ENCODE results near the gene KRT9. TPM values are rescaled to one million over a fixed set of nuclear protein-coding genes. Genes with fewer than 3 reads are reported as not detected.
"Not testable (repeated sequence)": the region's sequence is repeated elsewhere in the genome, so short reads cannot be mapped to it uniquely, and the experiment has no call there.

KRT9 gene
- total and polyA plus RNA-seq, 12 donors: 0.14 to 2.1 (median 0.46) TPM; not detected in 8

- no peak for TF ChIP-seq CTCF (IDR thresholded peaks at IDR 0.05)
- no peak for TF ChIP-seq POLR2A (IDR thresholded peaks at IDR 0.05)
- intact Hi-C loops (cut with DNase I): no loop called here
- H3K4me3 ChIP-seq: no peak overlapping the region
- no peaks in the 10 kb centered on the region for H3K36me3 ChIP-seq (replicated peaks in 1 of 2)
- no peaks in the 10 kb centered on the region for H3K9me3 ChIP-seq (replicated peaks in 1 of 3)
- no peak overlapping the region for H3K27ac ChIP-seq
- no peaks in the 10 kb centered on the region for H3K27me3 ChIP-seq
- no peaks in the 10 kb centered on the region for H3K4me1 ChIP-seq (replicated peaks in 1 of 2)
- 64 to 75% (median 74%) methylated on average over 9 to 20 of the region's 20 CpGs for WGBS, 4 donors
- DNase-seq: no peak
These were observed 47.4 kb upstream of the KRT9 start for GRCh38 chr17:41619036-41619926.

- no peaks in the 10 kb centered on the region for H3K27me3 ChIP-seq
- H3K9me3 ChIP-seq (replicated peaks in 1 of 3): no peaks in the 10 kb centered on the region
- no peaks in the 10 kb centered on the region for H3K36me3 ChIP-seq (replicated peaks in 1 of 2)
- H3K4me3 ChIP-seq: no peak overlapping the region
- TF ChIP-seq CTCF (IDR thresholded peaks at IDR 0.05) (no peak), POLR2A (IDR thresholded peaks at IDR 0.05) (no peak)
- no peaks in the 10 kb centered on the region for H3K4me1 ChIP-seq (replicated peaks in 1 of 2)
- H3K27ac ChIP-seq: no peak overlapping the region
- intact Hi-C loops (cut with DNase I): no loop called here
- WGBS, 4 donors: 60 to 87% (median 75%) methylated on average over 4 to 13 of the region's 13 CpGs
- DNase-seq: no peak
These were observed 46.6 kb upstream of the KRT9 start for GRCh38 chr17:41618341-41619035.

GRCh38 chr17:41617698-41618097 is 45.8 kb upstream of the KRT9 start:
- H3K4me1 ChIP-seq (replicated peaks in 1 of 2): no peaks in the 10 kb centered on the region
- intact Hi-C loops (cut with DNase I): no loop called here
- no peak overlapping the region for H3K27ac ChIP-seq
- DNase-seq: no peak
- no peaks in the 10 kb centered on the region for H3K36me3 ChIP-seq (replicated peaks in 1 of 2)
- H3K4me3 ChIP-seq: no peak overlapping the region
- TF ChIP-seq CTCF (IDR thresholded peaks at IDR 0.05) (no peak), POLR2A (IDR thresholded peaks at IDR 0.05) (no peak)
- no peaks in the 10 kb centered on the region for H3K9me3 ChIP-seq (replicated peaks in 1 of 3)
- 65 to 73% (median 70%) methylated on average over 6 to 11 of the region's 11 CpGs for WGBS, 4 donors
- H3K27me3 ChIP-seq: no peaks in the 10 kb centered on the region

- Histone ChIP-seq H3K4me1 (replicated peaks in 1 of 2) (no peaks in the 10 kb centered on the region), H3K27ac (no peak overlapping the region), H3K9me3 (replicated peaks in 1 of 3) (no peaks in the 10 kb centered on the region), H3K36me3 (replicated peaks in 1 of 2) (no peaks in the 10 kb centered on the region), H3K4me3 (no peak overlapping the region), H3K27me3 (no peaks in the 10 kb centered on the region)
- no peak for DNase-seq
- 67 to 88% (median 72%) methylated on average over 2 to 3 of the region's 3 CpGs; no CpG with 5 or more reads in 1 of the 4 donors for whole genome bisulfite sequencing, 4 donors
- intact Hi-C loops (cut with DNase I): no loop called here
- TF ChIP-seq POLR2A (IDR thresholded peaks at IDR 0.05) (no peak), CTCF (IDR thresholded peaks at IDR 0.05) (no peak)
These were observed 45.3 kb upstream of the KRT9 start for GRCh38 chr17:41617136-41617535.

- intact Hi-C loops (cut with DNase I); DNase-seq; H3K9me3 ChIP-seq (replicated peaks in 1 of 3); H3K36me3 ChIP-seq (replicated peaks in 1 of 2); H3K4me1 ChIP-seq (replicated peaks in 1 of 2); H3K27me3 ChIP-seq; H3K27ac ChIP-seq; H3K4me3 ChIP-seq: not testable (repeated sequence)
- 62 to 89% (median 73%) methylated on average over 3 to 4 of the region's 4 CpGs for WGBS, 4 donors
These were observed 44.6 kb upstream of the KRT9 start for GRCh38 chr17:41616486-41616885.

All from adrenal gland (tissue), 12 donors.